CD14-positive monocyte (primary cell): Measurements from ENCODE around the gene MIGA2. TPM values are rescaled to one million over a fixed set of nuclear protein-coding genes. Genes with fewer than 3 reads are reported as not detected.

Source experiments
- DNase-seq, 3 donors: peaks; one replicate each; pipeline ENCODE4 v3.0.0-alpha.2; 2011 to 2022
- H2AFZ ChIP-seq: 2 replicates; pipeline ENCODE4 v1.6.0; 2012; ENCODE audit warnings: mild to moderate bottlenecking, low read depth, low read length, inconsistent platforms; ENCODE audit not compliant: insufficient read depth, poor library complexity, severe bottlenecking
- H3K27ac ChIP-seq, 2 donors: 1 replicate in 1 of 2; 2 replicates in 1 of 2; pipeline ENCODE4 v1.5.1; 2012 to 2013; ENCODE audit warnings: low read length in 2 of 2, control low read depth in 1 of 2, inconsistent platforms in 1 of 2, low read depth in 1 of 2, mild to moderate bottlenecking in 1 of 2
- H3K27me3 ChIP-seq, 2 donors: one replicate each; pipeline versions ENCODE4 v1.6.0 to v1.6.1; 2011 to 2013; ENCODE audit warnings: low read length in 2 of 2; ENCODE audit not compliant: control insufficient read depth in 2 of 2, insufficient read depth in 2 of 2
- H3K36me3 ChIP-seq, 2 donors: replicated peaks in 1 of 2; 1 replicate in 1 of 2; 2 replicates in 1 of 2; pipeline versions ENCODE4 v1.5.1 to v1.6.1; 2012 to 2013; ENCODE audit warnings: low read length in 2 of 2, control low read depth in 1 of 2, inconsistent platforms in 1 of 2, mild to moderate bottlenecking in 1 of 2; ENCODE audit not compliant: insufficient read depth in 2 of 2, control insufficient read depth in 1 of 2
- H3K4me1 ChIP-seq, 2 donors: 1 replicate in 1 of 2; 2 replicates in 1 of 2; pipeline versions ENCODE4 v1.5.1 to v1.6.1; 2012 to 2013; ENCODE audit warnings: low read length in 2 of 2, control low read depth in 1 of 2, inconsistent platforms in 1 of 2, mild to moderate bottlenecking in 1 of 2, moderate library complexity in 1 of 2; ENCODE audit not compliant: insufficient read depth in 2 of 2, control insufficient read depth in 1 of 2
- H3K4me2 ChIP-seq: replicated peaks from 2 replicates; pipeline ENCODE3; 2012; ENCODE audit warnings: low read length, moderate library complexity, mild to moderate bottlenecking; ENCODE audit not compliant: poor library complexity, severe bottlenecking; ENCODE audit errors: extremely low read depth
- H3K4me3 ChIP-seq, 3 experiments: fragments of 200-600 bp in 1 of 3; sonication (generic) in 1 of 3; replicated peaks in 1 of 3; 1 replicate in 2 of 3; 2 replicates in 1 of 3; pipeline ENCODE4 v1.5.1; 2011 to 2013; ENCODE audit warnings: low read length in 3 of 3, mild to moderate bottlenecking in 3 of 3, control low read depth in 2 of 3, low read depth in 2 of 3, inconsistent platforms in 1 of 3, moderate library complexity in 1 of 3
- H3K79me2 ChIP-seq: 2 replicates; pipeline ENCODE4 v1.6.0; 2012; ENCODE audit warnings: mild to moderate bottlenecking, control low read depth, inconsistent platforms, low read length, moderate library complexity; ENCODE audit not compliant: insufficient read depth
- H3K9ac ChIP-seq: 2 replicates; pipeline ENCODE4 v1.6.0; 2017; ENCODE audit warnings: low read length, mild to moderate bottlenecking; ENCODE audit not compliant: insufficient read depth, poor library complexity, severe bottlenecking
- H3K9me3 ChIP-seq, 2 donors: replicated peaks in 1 of 2; 1 replicate in 1 of 2; 2 replicates in 1 of 2; pipeline versions ENCODE4 v1.5.1 to v1.6.1; 2012 to 2013; ENCODE audit warnings: low read length in 2 of 2, control low read depth in 1 of 2; ENCODE audit not compliant: control insufficient read depth in 1 of 2, insufficient read depth in 1 of 2
- H4K20me1 ChIP-seq: 2 replicates; pipeline ENCODE4 v1.6.0; 2012; ENCODE audit warnings: mild to moderate bottlenecking, low read length, control low read depth, moderate library complexity; ENCODE audit not compliant: insufficient read depth
- H3K27ac Mint-ChIP-seq, 7 donors: one replicate each; pipeline ENCODE4 v1.8.0; 2020; ENCODE audit warnings: mild to moderate bottlenecking in 7 of 7, mixed read lengths in 7 of 7, moderate library complexity in 6 of 7, inconsistent platforms in 2 of 7
- H3K27me3 Mint-ChIP-seq, 3 donors: one replicate each; pipeline ENCODE4 v1.8.0; 2021 to 2022; ENCODE audit warnings: low read depth in 3 of 3, mild to moderate bottlenecking in 3 of 3, mixed read lengths in 3 of 3, moderate library complexity in 3 of 3, inconsistent platforms in 1 of 3
- H3K36me3 Mint-ChIP-seq, 2 donors: one replicate each; pipeline ENCODE4 v1.8.0; 2020; ENCODE audit warnings: mixed read lengths in 2 of 2, inconsistent platforms in 1 of 2, mild to moderate bottlenecking in 1 of 2
- H3K4me1 Mint-ChIP-seq: one replicate; pipeline ENCODE4 v1.8.0; 2020; ENCODE audit warnings: mild to moderate bottlenecking, mixed read lengths
- H3K4me3 Mint-ChIP-seq, 2 donors: one replicate each; pipeline ENCODE4 v1.8.0; 2020; ENCODE audit warnings: mild to moderate bottlenecking in 2 of 2, mixed read lengths in 2 of 2, moderate library complexity in 1 of 2
- H3K9me3 Mint-ChIP-seq, 7 donors: one replicate each; pipeline ENCODE4 v1.8.0; 2020 to 2022; ENCODE audit warnings: mixed read lengths in 7 of 7, mild to moderate bottlenecking in 6 of 7, moderate library complexity in 6 of 7, inconsistent platforms in 2 of 7
- CTCF ChIP-seq: fragments of 200-600 bp; IDR thresholded peaks from one replicate; pipeline ENCODE4 v1.8.0; 2022; ENCODE audit warnings: antibody characterized with exemption, mild to moderate bottlenecking
- WGBS: methylation state at CpG from one replicate; pipeline ENCODE4 v1.1.5; 2013; ENCODE audit warnings: missing lambda C conversion rate; ENCODE audit not compliant: insufficient coverage; 5-methylcytosine and 5-hydroxymethylcytosine counted together
- intact Hi-C, 2 donors: fragments of 100-400 bp; cut with micrococcal nuclease; formaldehyde crosslinking; loops; one replicate each; pipeline versions ENCODE4 v1.15.0 to v1.15.1; 2023
- polyA plus RNA-seq, 3 donors: library from polyadenylated mRNA; depleted of rRNA in 1 of 3; unstranded in 2 of 3; stranded (reverse) in 1 of 3; fragments of 300-500 nt in 2 of 3; fragments of >200 nt in 1 of 3; fragmentation: Illumina TruSeq in 2 of 3; gene quantifications; 1 replicate in 2 of 3; 2 replicates in 1 of 3; pipeline ENCODE4 v1.2.3, GENCODE V29; 2012 to 2021

The MIGA2 gene
- polyA plus RNA-seq, 3 donors = 1.9 to 45.4 (median 5.9) TPM

GRCh38 chr9:129028192-129028966, 8.0 kb upstream of the MIGA2 start, which contains the start of gene SH3GLB2:
TSS of gene SH3GLB2 (minus strand) at chr9:129028331. CDS start at chr9:129028154, 177 bp downstream.
- WGBS = 0% methylated on average over 47 of the region's 60 CpGs
- Histone ChIP-seq H3K4me1 (peaks cover 12 to 24% of the 10 kb centered on the region in 2 donors), H2AFZ (peak within 1 kb of the TSS; percentile 89), H3K79me2 (peaks cover 11% of the 10 kb centered on the region), H4K20me1 (peaks cover 6% of the 10 kb centered on the region), H3K27me3 (no peaks in the 10 kb centered on the region), H3K4me2 (peak within 1 kb of the TSS; percentile 88), H3K9me3 (no peaks in the 10 kb centered on the region), H3K4me3 (peak within 1 kb of the TSS; percentile 47 to 78 (median 65)), H3K9ac (peak within 1 kb of the TSS; percentile 60), H3K36me3 (no peaks in the 10 kb centered on the region), H3K27ac (no peak within 1 kb of the TSS)
- H3K36me3 Mint-ChIP-seq = no peaks in the 10 kb centered on the region
- no peaks in the 10 kb centered on the region for H3K9me3 Mint-ChIP-seq
- H3K27ac Mint-ChIP-seq = peak within 1 kb of the TSS in 1 of 7 donors; percentile 26
- no peaks in the 10 kb centered on the region for H3K27me3 Mint-ChIP-seq
- intact Hi-C loops = loop anchor here (1.0 to 10.0 kb wide), 4 partner anchors 8 to 574 kb away; partner anchors contain the start of genes CRAT (in 1 of the 2), DOLK (in 1 of the 2), MIGA2 (in 1 of the 2) and NUP188 (in 1 of the 2)
- peak; percentile 83 for TF ChIP-seq CTCF
- H3K4me1 Mint-ChIP-seq = peaks cover 20% of the 10 kb centered on the region
- H3K4me3 Mint-ChIP-seq = peak within 1 kb of the TSS; percentile 71 to 85
- DNase-seq = peak; percentile 92 to 97 (median 95)

DNA sequence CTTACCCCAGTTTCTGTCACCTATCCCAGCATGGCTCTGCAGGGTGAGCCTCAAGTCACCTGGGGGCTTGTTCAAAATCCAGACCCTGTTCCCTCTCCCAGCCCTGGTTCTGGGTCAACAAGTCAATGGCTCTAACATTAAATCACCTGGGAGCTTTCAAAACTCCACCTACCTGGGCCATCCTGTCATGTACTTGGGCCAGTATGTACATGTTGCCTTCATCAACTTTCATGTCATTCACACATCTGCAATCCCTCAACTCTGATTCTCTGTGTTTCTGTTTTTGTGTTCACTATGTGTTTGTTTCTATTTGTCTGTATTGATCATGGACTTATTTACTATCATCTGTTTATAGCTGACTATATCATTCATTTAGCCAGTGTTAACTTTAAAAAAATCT, 6.2 kb upstream of the MIGA2 start:
- peaks cover 12 to 24% of the 10 kb centered on the region in 2 donors for H3K4me1 ChIP-seq
- no peak overlapping the region for H3K4me2 ChIP-seq
- no peaks in the 10 kb centered on the region for H3K9me3 Mint-ChIP-seq
- intact Hi-C loops = no loop called here
- no peaks in the 10 kb centered on the region for H3K27me3 Mint-ChIP-seq
- no peaks in the 10 kb centered on the region for H3K27me3 ChIP-seq
- H3K9me3 ChIP-seq = no peaks in the 10 kb centered on the region
- no peaks in the 10 kb centered on the region for H4K20me1 ChIP-seq
- H3K36me3 ChIP-seq = no peaks in the 10 kb centered on the region
- no peak overlapping the region for H3K9ac ChIP-seq
- H3K36me3 Mint-ChIP-seq = no peaks in the 10 kb centered on the region
- no peak overlapping the region for H3K4me3 Mint-ChIP-seq
- H3K27ac ChIP-seq = no peak overlapping the region
- no peak overlapping the region for H3K4me3 ChIP-seq
- no peak for TF ChIP-seq CTCF
- DNase-seq = no peak
- peak overlapping the region in 1 of 7 donors; percentile 37 for H3K27ac Mint-ChIP-seq
- peaks cover 11% of the 10 kb centered on the region for H3K79me2 ChIP-seq
- no peak overlapping the region for H2AFZ ChIP-seq
- H3K4me1 Mint-ChIP-seq = peaks cover 20% of the 10 kb centered on the region
